GM21825 (cell line): ENCODE measurements around the gene FAM98C.
A peak's percentile ranks its signal among the peaks of the same experiment; 100 is the strongest.
"Not testable (repeated sequence)": the region's sequence is repeated elsewhere in the genome, so short reads cannot be mapped to it uniquely, and the experiment has no call there.

Source experiments
- ATAC-seq: cut with Tn5 transposase; IDR thresholded peaks from one replicate; pipeline ENCODE4 v1.9.1; 2021; ENCODE audit warnings: mild to moderate bottlenecking, moderate library complexity; ENCODE audit not compliant: unreplicated experiment

The FAM98C gene

GRCh38 chr19:38402967-38403674 is at the start of gene FAM98C:
TSS of gene FAM98C (plus strand) at chr19:38403093. CDS start at chr19:38403154, 61 bp downstream.
- peak; percentile 83 for ATAC-seq

- ATAC-seq, result no peak
Measured at GRCh38 chr19:38355728-38356725, 46.9 kb upstream of the FAM98C start.

GRCh38 chr19:38358071-38358470 is 44.8 kb upstream of the FAM98C start:
- ATAC-seq, result no peak

- no peak for ATAC-seq
Measured at GRCh38 chr19:38359242-38360021, 43.5 kb upstream of the FAM98C start.

GRCh38 chr19:38360351-38360750 is 42.5 kb upstream of the FAM98C start:
- ATAC-seq, result no peak

- ATAC-seq, result no peak
Measured at GRCh38 chr19:38360839-38361631, 41.9 kb upstream of the FAM98C start.

GRCh38 chr19:38361633-38362075 is 41.2 kb upstream of the FAM98C start:
- no peak for ATAC-seq

GRCh38 chr19:38362076-38362945 is 40.6 kb upstream of the FAM98C start:
- no peak for ATAC-seq

- not testable (repeated sequence) for ATAC-seq
Measured at GRCh38 chr19:38362946-38363688, 39.8 kb upstream of the FAM98C start.

GRCh38 chr19:38367041-38367440 is 35.9 kb upstream of the FAM98C start:
- no peak for ATAC-seq

- ATAC-seq, result no peak
Measured at GRCh38 chr19:38369584-38369983, 33.3 kb upstream of the FAM98C start.

GRCh38 chr19:38370299-38370698 is 32.6 kb upstream of the FAM98C start:
- no peak for ATAC-seq

- ATAC-seq, result no peak
Measured at GRCh38 chr19:38371081-38371480, 31.8 kb upstream of the FAM98C start.

GRCh38 chr19:38373907-38374331 is 29.0 kb upstream of the FAM98C start:
- no peak for ATAC-seq

- peak; percentile 92 for ATAC-seq
Measured at GRCh38 chr19:38374332-38375097, 28.4 kb upstream of the FAM98C start, which contains the start of gene PSMD8. TSS of gene PSMD8 (plus strand) at chr19:38374571. CDS start at chr19:38374602, 31 bp downstream.

GRCh38 chr19:38375098-38375493 is 27.8 kb upstream of the FAM98C start:
- no peak for ATAC-seq

- ATAC-seq, result no peak
Measured at GRCh38 chr19:38375748-38376147, 27.1 kb upstream of the FAM98C start.

- ATAC-seq, result no peak
Measured at GRCh38 chr19:38376576-38376975, 26.3 kb upstream of the FAM98C start.
